GM12875 (cell line): ENCODE results near the gene AGK.

Source experiments
- H3K4me3 ChIP-seq: one replicate; pipeline ENCODE4 v1.5.1; 2011; ENCODE audit warnings: low read depth, low read length, control low read depth
- CTCF ChIP-seq: IDR thresholded peaks from 2 replicates; pipeline ENCODE4 v1.5.1; 2011; ENCODE audit warnings: low read depth, mild to moderate bottlenecking, control low read depth, inconsistent platforms, low read length, moderate library complexity, borderline replicate concordance; ENCODE audit not compliant: insufficient read depth

Gene AGK

GRCh38 chr7:141699860-141700259 is 148.7 kb downstream of the AGK start:
- TF ChIP-seq CTCF = no peak

GRCh38 chr7:141700296-141700847 is 149.2 kb downstream of the AGK start:
- H3K4me3 ChIP-seq = peak overlapping the region; percentile 70
- no peak for TF ChIP-seq CTCF

More at GRCh38 chr7:141699860-141700259, 148.7 kb downstream of the AGK start:
- no peak overlapping the region for H3K4me3 ChIP-seq

GRCh38 chr7:141700848-141701371 is 149.7 kb downstream of the AGK start:
- TF ChIP-seq CTCF = no peak
- H3K4me3 ChIP-seq = peak overlapping the region; percentile 70

- no peak for TF ChIP-seq CTCF
- peak overlapping the region; percentile 70 for H3K4me3 ChIP-seq
These were observed 150.4 kb downstream of the AGK start for GRCh38 chr7:141701489-141702046.

GRCh38 chr7:141702047-141702567 is 150.9 kb downstream of the AGK start, which contains the start of gene DENND11:
Gene DENND11 (minus strand): TSS chr7:141702166. CDS start chr7:141702153, 13 bp downstream.
- TF ChIP-seq CTCF = no peak

GRCh38 chr7:141702892-141703291 is 151.7 kb downstream of the AGK start:
- no peak for TF ChIP-seq CTCF
- H3K4me3 ChIP-seq = no peak overlapping the region

More at GRCh38 chr7:141702047-141702567, 150.9 kb downstream of the AGK start, which contains the start of gene DENND11:
- H3K4me3 ChIP-seq = peak within 1 kb of the TSS; percentile 70

GRCh38 chr7:141704112-141704511 is 152.9 kb downstream of the AGK start:
- no peak for TF ChIP-seq CTCF
- no peak overlapping the region for H3K4me3 ChIP-seq
